Thoracic aorta (tissue), 2 donors: ENCODE data around the gene NAALADL1. TPM values are rescaled to one million over a fixed set of nuclear protein-coding genes. Genes with fewer than 3 reads are reported as not detected.

Experiments
- ATAC-seq: fragments of 150-250 bp; one replicate; pipeline ENCODE4 v1.8.0; 2017; ENCODE audit warnings: low read depth; ENCODE audit not compliant: insufficient number of reproducible peaks, low FRiP score
- DNase-seq: peaks from one replicate; pipeline ENCODE4 v3.0.0-alpha.2; 2020; ENCODE audit warnings: low spot score
- H3K27ac ChIP-seq, 2 donors: fragments of 200-600 bp; sonication (generic); 1 replicate in 1 of 2; 2 replicates in 1 of 2; pipeline ENCODE4 v1.5.1; 2016; ENCODE audit warnings: mild to moderate bottlenecking in 2 of 2, moderate library complexity in 2 of 2
- H3K27me3 ChIP-seq: fragments of 200-600 bp; sonication (generic); replicated peaks from 2 replicates; pipeline ENCODE4 v1.6.0; 2016; ENCODE audit warnings: mild to moderate bottlenecking; ENCODE audit not compliant: insufficient read depth
- H3K36me3 ChIP-seq: fragments of 200-600 bp; sonication (generic); one replicate; pipeline ENCODE4 v1.5.1; 2016
- H3K4me1 ChIP-seq, 2 donors: fragments of 200-600 bp; sonication (generic); 1 replicate in 1 of 2; 2 replicates in 1 of 2; pipeline versions ENCODE4 v1.5.1 to v1.6.0; 2016; ENCODE audit warnings: low read depth in 2 of 2, mild to moderate bottlenecking in 1 of 2; ENCODE audit not compliant: control insufficient read depth in 1 of 2
- H3K4me3 ChIP-seq: fragments of 200-600 bp; sonication (generic); 2 replicates; pipeline ENCODE4 v1.5.1; 2016; ENCODE audit warnings: mild to moderate bottlenecking
- H3K9me3 ChIP-seq: fragments of 200-600 bp; sonication (generic); 2 replicates; pipeline ENCODE4 v1.5.1; 2016
- total RNA-seq, 2 donors: library from RNA; depleted of rRNA; stranded (reverse); fragments of >200 nt; gene quantifications; one replicate each; pipeline versions ENCODE4 v1.1.0 to v1.2.3, GENCODE V29; 2016
- TF ChIP-seq, protein P1 (sequence below): fragments of 200-600 bp; sonication (generic); IDR thresholded peaks from one replicate; pipeline ENCODE4 v1.5.1; 2019; ENCODE audit warnings: antibody characterized with exemption

NAALADL1 gene, protein sequence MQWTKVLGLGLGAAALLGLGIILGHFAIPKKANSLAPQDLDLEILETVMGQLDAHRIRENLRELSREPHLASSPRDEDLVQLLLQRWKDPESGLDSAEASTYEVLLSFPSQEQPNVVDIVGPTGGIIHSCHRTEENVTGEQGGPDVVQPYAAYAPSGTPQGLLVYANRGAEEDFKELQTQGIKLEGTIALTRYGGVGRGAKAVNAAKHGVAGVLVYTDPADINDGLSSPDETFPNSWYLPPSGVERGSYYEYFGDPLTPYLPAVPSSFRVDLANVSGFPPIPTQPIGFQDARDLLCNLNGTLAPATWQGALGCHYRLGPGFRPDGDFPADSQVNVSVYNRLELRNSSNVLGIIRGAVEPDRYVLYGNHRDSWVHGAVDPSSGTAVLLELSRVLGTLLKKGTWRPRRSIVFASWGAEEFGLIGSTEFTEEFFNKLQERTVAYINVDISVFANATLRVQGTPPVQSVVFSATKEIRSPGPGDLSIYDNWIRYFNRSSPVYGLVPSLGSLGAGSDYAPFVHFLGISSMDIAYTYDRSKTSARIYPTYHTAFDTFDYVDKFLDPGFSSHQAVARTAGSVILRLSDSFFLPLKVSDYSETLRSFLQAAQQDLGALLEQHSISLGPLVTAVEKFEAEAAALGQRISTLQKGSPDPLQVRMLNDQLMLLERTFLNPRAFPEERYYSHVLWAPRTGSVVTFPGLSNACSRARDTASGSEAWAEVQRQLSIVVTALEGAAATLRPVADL
- total RNA-seq: 10 to 100 TPM; 25.8 to 47.1 TPM

DNA sequence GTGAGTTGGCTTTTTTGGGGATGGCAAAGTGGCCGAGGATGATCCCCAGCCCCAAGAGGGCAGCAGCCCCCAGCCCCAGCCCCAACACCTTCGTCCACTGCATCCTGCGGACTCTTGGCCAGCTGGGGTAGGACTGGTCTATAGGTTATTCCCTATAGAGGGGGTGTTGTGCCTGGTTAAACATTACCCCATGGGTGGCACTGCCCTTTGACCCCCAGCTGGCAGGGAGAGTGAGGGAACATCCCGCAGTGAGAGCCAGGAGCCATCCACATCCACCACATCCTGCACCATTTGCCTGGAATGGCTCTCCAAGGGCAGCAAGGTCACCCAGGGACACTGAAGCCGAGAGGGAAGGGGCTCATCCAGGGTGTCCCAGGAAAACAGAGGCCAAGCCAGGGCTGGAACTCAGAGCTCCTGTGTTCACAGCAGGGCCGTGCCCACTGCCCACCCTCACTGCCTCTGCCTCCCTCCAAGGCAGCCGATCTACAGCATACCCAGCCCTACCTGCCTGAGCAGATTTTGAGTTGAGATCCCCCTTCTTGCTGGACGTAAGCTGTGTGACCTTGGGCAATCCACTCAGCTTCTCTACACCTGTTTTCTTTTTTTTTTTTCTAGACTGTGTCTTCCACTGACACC, at the start of gene NAALADL1:
TSS of gene NAALADL1 (minus strand) at position 135 of the 636 bp plus-strand sequence. CDS start at position 103, 32 bp downstream.
- DNase-seq: no peak
- Histone ChIP-seq H3K4me1 (no peaks in the 10 kb centered on the region), H3K9me3 (no peaks in the 10 kb centered on the region), H3K36me3 (no peaks in the 10 kb centered on the region), H3K4me3 (no peak within 1 kb of the TSS), H3K27ac (no peak within 1 kb of the TSS), H3K27me3 (no peaks in the 10 kb centered on the region)
- ATAC-seq: no peak
- TF ChIP-seq, protein P1, sequence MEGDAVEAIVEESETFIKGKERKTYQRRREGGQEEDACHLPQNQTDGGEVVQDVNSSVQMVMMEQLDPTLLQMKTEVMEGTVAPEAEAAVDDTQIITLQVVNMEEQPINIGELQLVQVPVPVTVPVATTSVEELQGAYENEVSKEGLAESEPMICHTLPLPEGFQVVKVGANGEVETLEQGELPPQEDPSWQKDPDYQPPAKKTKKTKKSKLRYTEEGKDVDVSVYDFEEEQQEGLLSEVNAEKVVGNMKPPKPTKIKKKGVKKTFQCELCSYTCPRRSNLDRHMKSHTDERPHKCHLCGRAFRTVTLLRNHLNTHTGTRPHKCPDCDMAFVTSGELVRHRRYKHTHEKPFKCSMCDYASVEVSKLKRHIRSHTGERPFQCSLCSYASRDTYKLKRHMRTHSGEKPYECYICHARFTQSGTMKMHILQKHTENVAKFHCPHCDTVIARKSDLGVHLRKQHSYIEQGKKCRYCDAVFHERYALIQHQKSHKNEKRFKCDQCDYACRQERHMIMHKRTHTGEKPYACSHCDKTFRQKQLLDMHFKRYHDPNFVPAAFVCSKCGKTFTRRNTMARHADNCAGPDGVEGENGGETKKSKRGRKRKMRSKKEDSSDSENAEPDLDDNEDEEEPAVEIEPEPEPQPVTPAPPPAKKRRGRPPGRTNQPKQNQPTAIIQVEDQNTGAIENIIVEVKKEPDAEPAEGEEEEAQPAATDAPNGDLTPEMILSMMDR: no peak

- TF ChIP-seq, protein P1: no peak
- Histone ChIP-seq H3K4me3 (no peak overlapping the region), H3K36me3 (peaks cover 25% of the 10 kb centered on the region), H3K9me3 (no peaks in the 10 kb centered on the region), H3K4me1 (peaks cover 12 to 27% of the 10 kb centered on the region in 2 donors), H3K27ac (no peak overlapping the region), H3K27me3 (no peaks in the 10 kb centered on the region)
- ATAC-seq (no peak), DNase-seq (no peak)
Measured at GRCh38 chr11:65107751-65108468, 49.6 kb upstream of the NAALADL1 start.

- TF ChIP-seq, protein P1: no peak
- no peaks in the 10 kb centered on the region for H3K9me3 ChIP-seq
- no peak overlapping the region for H3K4me3 ChIP-seq
- no peaks in the 10 kb centered on the region for H3K27me3 ChIP-seq
- peaks cover 25% of the 10 kb centered on the region for H3K36me3 ChIP-seq
- DNase-seq: no peak
- no peak for ATAC-seq
- H3K27ac ChIP-seq: no peak overlapping the region
- H3K4me1 ChIP-seq: peaks cover 4 to 27% of the 10 kb centered on the region in 2 donors
Measured at GRCh38 chr11:65107078-65107477, 48.7 kb upstream of the NAALADL1 start.

DNA sequence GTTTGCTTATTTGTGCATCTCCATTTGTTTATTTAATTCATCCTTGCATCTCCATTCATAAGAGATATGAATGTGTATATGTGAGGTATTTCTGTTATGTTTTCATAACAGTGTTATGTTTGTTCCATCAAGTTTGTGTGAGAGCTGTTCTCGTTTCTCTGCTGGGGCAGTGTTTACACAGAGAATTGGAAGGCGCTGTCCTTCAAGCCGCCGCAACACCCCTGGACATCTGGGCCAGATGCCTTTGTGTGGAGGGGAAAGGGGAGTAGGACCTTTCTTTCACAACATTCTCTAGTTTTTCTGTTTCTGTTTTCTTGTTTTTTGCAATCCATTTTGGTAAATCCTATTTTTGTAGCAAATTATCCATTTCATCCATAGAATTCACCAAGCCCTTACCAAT, 46.3 kb upstream of the NAALADL1 start:
- no peak for ATAC-seq
- TF ChIP-seq, protein P1: no peak

More for the DNA sequence above, 46.3 kb upstream of the NAALADL1 start:
- peaks cover 3 to 16% of the 10 kb centered on the region in 2 donors for H3K4me1 ChIP-seq
- H3K9me3 ChIP-seq: no peaks in the 10 kb centered on the region
- no peaks in the 10 kb centered on the region for H3K27me3 ChIP-seq
- no peak overlapping the region for H3K4me3 ChIP-seq
- DNase-seq: no peak
- peaks cover 22% of the 10 kb centered on the region for H3K36me3 ChIP-seq
- no peak overlapping the region for H3K27ac ChIP-seq
